ENCODE measurements around the gene RALGPS1.

The RALGPS1 gene

DNA sequence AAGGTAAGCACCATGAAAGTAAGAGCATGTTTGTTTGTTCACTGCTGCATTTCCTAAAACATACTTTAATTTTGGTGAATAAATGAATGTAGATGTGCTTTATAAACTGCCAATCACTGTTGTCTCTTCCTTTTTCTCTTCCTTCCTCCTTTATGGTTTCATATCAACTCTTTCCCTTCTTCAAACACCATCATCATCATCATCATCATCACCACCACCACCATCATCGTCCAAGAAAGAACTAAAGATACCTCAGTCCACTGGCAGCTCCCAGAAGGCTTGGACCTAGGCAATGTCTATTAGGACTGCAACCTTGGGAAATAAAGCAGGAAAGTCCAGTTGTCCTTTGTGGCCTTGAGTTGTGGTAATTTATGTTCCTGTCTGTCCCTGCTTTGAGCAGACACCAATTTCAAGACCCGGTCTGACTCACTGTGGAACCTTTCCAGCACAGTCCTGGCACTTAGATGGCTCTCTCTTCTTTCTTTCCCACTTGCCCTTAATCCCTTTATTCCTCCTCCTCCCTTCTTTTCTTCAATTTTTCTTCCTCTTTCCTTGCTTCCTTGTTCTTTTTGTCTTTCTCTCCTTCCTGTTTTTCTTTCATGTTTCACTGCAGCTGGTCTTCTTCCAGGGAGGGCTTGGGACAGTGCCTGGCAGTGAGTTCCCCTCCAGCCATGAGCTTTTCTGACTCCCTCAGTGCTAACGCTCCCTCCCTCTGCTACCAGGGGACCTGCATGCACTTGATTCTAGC, 108.5 kb downstream of the RALGPS1 start:
- no peak for DNase-seq (ENCODE audit: low read depth)

DNA sequence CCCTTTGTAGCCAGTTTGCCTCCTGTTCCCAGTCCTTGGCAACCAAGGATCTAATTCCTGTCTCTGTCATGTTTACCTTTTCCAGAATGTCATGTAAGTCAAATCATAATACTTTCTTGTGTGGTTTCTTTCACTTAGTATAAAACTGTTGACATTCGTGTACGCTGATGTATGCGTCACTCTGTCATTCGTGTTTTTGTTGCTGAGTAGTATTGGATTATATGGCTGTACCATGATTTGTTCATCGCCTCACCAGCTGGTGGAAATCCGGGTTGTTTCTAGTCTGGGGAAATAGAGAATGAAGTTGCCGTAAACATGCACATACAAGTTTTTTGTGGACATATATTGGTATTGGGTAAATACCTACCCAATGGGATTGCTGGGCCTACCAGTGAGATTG, 110.5 kb downstream of the RALGPS1 start:
- DNase-seq (ENCODE audit: low read depth), result no peak

DNA sequence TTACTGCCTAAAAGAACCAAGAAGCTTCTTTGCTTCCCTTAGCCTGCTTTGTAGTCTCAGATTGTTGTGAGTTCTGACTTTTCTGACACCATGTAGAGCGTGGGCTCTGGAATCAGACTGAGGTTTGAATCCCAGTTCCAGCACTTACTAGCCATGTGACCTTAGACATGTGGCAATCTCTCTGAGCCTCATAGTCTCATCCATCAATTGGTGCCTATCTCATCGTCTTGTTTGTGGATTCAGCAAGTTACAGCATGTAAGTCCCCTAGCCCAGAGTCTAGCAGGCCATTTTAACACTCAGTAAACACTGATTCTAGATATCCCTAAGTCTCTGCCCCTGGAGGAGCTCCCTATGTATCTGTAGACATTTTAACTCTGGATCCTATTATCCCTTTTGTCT, 113.1 kb downstream of the RALGPS1 start:
- no peak for DNase-seq (ENCODE audit: low read depth)

DNA sequence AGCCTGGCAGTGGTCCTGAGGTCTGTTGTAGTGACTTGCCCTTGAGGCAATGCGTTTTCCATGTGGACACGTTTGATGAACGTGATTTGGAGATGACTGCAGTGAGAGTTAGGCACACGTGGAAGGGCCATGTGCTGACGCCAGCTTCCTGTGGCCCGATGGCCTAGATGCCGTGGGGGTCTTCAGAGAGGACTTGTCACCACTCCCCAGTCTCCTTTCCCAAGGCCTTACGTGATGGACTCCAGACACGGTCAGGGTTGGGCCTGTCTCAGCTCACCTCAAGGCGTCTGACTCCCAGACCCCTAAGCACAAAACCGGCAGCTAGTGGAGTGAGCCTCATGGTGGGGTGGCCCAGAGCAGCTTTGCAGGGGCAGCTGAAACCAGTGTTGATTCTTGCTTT, 115.0 kb downstream of the RALGPS1 start:
- DNase-seq (ENCODE audit: low read depth), result no peak

DNA sequence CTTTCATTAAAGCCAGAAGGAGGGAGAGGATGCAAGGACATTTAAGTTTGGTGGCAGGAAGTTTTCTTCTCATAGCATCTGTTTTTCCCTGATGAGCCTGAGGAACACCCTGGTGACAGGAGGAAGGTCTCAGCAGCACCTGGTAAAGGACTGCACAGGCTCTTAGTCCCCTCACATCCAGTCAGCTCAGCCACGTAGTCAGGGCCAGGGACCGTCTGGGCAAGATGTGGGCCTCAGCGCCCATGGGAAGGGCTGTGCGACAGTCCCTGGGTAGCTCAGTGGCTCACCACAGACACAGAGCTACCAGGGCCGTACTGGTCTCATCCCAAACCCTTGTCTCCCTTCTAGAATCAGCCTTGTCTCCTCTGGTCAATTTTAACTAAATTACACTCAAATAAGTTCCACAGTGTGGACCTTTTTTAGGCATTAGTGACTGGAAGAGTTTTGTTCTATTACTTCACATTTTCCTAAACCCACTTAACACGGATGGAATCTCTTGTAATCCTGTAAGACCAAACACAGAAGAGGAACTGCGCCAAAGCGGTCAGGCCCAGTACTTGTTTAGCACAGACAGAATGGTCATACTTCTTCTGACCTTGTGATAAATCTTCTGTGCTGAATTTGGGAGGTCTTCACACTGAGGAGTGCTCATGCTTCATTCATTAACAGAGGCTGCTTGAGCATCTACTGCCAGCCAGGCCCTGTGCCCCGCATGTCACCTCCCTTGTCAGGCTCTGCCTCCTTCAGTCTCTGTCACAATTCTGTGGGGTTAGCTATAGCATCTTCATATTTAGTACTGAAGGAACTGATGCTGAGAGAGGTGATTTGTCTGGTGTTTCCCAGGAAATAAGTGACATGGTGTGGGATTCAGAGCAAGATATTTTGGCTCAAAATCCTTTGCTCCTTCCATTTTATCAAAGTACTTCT, 116.5 kb downstream of the RALGPS1 start:
- DNase-seq (ENCODE audit: low read depth), result no peak

DNA sequence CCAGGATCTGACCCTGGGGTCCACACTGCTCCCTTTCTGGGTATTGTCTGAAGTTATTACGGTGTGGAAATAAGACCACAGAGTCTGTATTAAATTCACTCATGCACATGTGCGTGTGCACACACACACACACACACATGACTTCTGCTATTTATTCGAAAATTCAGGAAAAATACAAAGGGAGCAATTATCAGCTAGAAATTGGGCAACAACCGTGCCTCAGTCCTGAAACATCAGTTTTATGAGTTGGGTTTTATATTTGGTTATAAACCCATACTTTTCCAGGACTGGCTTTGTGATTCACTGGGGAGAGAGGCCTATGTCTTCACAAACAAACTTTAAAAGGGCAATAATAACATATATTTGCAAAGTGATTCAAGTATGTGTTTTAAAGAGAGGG, 117.7 kb downstream of the RALGPS1 start:
- DNase-seq (ENCODE audit: low read depth), result no peak

DNA sequence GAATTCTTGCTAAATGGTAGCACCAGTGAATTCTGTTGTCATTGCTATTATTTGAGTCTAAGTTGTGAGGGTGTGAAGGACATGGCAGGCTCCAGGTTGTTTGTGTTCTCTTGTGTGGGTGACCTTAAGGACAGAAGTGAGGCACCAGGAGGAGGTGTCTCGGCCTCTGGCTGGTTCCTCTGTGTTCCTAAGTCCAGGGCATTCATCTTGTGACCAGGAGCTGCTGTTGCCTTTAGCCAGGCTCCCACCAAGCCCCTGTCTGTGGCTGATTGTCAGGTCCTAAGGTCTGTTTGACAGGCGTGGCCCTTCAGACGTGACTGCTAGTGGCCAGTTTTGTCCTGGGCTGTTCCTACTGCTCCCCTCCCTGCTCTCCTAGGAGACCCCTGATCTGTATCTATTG, 118.5 kb downstream of the RALGPS1 start:
- DNase-seq (ENCODE audit: low read depth), result no peak

DNA sequence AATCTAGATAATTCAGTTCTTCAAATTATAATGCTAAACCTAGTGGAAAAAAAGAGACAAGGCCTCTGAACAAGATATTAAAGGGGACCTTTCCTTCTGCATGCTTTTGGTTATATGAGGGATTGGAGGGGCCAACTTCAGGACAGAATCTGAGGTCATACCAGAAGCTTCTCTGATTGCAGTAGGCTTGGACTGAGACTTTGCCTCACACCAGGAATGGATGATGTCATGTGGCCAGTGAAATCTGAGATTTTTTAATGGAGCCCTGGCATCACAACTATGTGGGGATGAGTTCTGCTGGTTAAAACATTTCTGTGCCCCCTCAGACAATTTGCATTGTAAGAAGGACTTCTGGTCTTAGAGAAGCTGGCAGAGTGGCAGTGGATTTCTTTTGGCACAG, 119.2 kb downstream of the RALGPS1 start:
- DNase-seq (ENCODE audit: low read depth), result no peak

DNA sequence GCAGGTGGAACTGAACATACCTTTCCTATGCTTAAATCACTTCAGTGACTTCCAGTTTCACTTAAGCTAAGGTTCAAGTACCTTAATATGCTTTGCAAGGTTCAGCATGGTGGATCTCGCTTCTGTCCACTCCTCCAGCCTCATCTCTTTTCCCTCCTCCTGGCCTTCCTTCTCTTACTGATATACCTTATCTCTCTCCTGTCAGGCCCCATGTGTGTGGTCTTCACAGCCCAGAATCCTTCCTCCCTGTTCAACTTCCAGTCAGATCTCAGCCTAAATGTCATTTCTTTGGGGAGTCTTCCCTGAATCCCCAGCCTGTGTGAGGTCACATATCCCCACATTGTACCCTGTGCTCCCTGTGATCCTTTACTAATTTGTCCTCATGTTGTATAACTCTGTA, 120.1 kb downstream of the RALGPS1 start:
- no peak for DNase-seq (ENCODE audit: low read depth)

DNA sequence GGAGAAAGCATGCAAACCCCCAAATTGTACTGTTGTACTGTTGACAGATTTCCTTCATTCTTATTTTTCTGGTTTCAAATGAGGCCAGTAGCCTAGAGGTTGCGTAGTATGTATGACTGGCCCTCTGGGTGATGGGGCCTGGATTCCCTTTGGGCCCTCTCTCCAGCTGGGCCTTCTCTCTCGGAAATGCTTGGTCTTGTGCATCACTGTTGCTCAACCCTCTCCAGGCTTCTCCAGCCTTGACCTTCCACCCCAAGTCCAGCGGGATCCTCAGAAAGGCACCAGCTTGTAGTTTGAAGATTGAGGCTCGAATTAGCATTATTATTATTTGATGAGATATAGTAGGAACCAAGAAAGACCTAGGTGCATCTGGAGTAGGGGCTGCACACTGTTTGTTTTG, 120.8 kb downstream of the RALGPS1 start:
- DNase-seq (ENCODE audit: low read depth), result no peak

DNA sequence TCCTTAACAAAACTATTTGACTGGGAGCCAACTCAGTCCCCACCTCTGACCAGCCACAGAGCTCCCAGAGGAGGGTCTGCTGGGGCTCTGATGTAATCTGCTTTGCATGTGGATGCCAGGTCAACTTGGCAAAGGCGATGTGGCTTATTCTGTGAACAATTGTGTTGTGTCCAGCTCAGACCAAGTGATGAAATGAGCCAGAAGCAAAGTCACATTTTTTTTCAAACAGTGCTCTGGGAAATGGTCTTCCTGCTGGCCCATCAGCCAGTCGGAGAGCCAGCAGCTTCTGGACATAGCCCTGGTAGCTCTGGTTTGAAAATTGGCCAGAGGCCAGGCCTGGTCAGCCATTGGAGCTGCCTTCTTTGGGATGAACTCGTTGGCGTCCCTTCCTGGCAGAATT, 121.4 kb downstream of the RALGPS1 start:
- DNase-seq (ENCODE audit: low read depth), result no peak

DNA sequence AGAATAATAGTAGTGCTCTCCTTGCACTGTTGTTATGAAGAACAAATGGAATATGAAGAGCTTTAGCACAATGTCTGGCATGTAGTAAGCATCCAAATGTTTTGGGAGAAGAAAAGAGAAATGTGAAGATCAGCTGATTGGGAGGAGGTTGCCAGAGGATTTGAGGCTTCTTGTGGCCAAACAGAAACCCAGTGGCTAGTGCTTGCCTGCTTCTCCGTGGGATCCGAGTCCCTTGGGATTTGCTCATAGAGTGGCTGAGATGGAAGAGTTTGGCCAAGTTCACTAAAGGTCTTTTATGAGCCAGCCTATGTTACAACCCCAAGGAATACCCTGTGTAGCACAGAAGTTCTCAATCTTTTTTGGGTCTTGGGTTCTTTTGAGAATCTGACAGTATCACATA, 121.9 kb downstream of the RALGPS1 start:
- no peak for DNase-seq (ENCODE audit: low read depth)

DNA sequence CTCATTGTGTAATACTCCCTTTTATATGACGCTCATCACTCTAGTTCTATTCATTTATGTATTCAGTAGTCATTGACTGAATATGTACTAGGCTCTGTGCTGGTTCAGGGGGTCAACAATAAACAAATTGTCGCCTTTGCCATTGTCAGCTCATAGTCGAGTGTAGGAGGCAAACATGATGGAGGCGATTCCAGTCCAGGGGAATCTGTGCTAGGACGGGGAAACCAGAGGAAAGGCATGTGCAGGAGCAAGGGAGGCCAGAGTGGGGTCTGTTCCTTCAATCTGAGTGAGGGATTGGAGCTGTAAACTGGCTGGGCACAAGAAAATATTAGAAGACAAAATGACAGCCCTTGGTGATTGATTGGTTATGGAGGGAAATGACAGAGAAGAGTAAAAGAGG, 123.9 kb downstream of the RALGPS1 start:
- DNase-seq (ENCODE audit: low read depth), result no peak

DNA sequence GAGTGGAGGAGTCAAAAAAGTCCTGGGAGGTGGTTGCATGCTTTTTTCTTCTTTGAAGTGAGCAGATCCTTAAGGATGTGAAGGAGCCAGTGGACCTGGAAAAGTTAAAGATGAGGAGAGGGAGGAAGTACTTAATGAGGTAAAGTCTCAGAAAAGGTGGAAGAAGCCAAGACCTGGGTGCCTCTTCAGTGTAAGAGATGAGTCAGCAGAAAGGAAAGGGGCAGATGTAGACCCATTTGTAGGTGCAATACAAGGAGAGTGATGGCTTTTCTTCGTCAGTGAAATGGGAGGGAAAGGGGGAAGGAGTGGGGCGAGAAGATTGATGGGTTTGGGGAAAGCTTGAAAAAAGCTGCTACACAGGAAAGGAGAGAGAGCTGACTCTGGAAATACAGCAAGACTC, 124.9 kb downstream of the RALGPS1 start:
- DNase-seq (ENCODE audit: low read depth), result no peak

DNA sequence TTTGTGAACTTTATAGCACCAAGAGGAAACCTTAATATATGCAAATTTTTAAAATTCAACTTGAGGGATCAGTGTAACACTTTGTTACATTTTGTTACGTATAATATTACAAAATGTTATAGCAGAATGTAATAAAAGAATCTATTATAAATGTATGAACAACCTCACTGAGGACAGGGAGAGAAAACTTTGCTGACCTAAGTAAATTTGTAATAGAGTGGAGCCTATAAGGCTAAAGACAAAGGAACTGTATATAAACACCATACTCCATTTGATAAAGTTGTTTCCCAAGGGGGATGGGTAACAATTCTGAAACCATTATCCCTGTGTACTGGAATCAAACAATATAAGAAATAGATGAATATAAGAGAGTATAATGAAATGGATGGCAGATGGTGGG, 130.6 kb downstream of the RALGPS1 start:
- no peak for DNase-seq (ENCODE audit: low read depth)

DNA sequence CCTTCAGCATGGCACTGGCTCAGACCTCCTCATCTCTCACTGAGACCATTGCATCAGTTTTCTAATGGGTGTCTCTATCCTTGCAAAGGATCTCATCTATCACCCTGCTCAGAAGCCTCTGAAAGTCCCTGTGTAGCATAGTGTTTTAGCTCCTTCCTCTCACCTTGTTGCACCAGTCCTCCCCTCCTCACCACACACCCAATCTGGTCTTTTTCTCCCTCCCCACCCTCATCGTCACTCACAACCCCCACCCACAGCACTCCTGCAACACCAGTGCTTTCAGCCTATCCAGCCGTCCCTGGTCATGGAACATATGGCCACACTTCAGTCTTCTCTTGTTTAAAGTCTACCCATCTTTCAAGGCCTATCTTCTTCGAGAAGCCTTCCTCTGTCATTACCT, 133.4 kb downstream of the RALGPS1 start:
- no peak for DNase-seq (ENCODE audit: low read depth)

DNA sequence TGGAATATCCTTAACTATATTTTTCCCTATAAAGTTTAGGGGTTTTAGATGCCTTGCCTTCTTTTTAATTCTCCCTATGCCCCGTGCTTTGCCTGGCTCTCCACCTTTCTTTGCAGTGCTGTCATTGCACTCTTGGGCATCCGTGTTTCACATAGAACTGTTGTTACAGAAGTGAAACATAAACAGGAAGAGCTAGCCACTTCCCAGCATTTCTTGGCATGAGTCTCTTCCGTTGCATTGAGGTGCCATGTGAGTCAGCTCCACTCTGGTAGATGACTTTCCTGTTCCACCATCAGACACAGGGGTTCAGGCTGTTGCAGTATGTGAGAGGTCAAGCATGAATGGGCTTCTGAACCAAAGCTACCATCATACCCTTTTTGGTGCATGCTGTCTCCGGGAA, 134.5 kb downstream of the RALGPS1 start:
- no peak for DNase-seq (ENCODE audit: low read depth)

DNA sequence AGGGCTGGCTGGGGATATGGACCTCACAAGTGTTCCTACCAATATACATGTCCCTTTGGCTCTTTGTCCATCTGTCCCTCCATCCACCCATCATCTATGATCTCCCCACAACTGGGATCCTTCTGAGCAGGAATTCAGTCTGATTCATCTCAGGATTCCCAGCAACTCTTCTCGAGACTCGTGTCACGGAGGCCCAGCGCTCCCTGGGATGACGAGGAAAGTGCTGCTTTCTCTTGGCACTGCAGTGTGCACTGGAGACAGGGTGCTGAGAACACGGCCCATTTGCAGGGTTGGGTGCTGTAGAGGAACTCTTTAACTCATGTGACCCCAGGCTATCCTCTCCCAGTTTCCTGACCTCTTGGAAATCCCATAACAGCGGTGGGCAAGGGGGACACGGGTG, 135.0 kb downstream of the RALGPS1 start:
- no peak for DNase-seq (ENCODE audit: low read depth)

DNA sequence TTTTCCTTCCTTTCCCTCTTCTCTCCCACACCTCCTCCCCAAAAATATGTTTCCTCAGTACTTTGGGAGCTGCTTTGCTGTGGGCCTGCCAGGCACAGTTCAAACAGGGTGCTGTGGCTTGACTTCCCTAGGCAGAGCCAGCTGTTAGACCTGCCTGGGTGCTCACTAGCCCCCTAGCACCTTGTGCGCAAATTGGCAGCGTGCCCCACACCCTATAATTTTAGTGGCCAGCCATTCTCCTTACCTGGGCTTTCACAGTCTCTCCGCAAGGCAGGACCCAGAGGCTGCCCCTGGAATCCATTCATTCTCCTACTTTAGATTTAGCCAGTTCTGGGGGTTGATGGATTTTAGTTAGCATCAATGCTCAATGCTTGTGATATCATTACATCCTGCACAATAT, 135.6 kb downstream of the RALGPS1 start:
- no peak for DNase-seq (ENCODE audit: low read depth)

DNA sequence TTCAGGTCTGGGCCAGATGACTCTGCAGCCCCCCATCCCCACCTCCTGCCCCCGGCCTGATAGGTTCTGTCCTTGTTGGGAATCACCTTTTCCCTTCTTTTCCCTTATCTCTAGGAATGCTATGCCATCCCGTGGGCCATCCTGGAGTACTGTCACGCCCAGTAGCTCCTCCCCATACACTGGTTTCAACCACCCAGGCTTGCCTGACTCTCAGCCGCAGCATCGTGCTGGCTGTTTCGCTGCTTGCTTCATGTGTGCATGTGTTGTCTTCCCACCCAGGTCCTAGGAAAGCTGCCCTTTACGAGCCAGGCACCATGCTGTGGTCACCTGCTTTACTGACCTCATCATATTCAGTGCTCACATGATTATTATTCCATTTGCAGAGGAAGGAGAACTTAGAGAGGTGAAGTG, 136.0 kb downstream of the RALGPS1 start:
- no peak for DNase-seq (ENCODE audit: low read depth)

DNA sequence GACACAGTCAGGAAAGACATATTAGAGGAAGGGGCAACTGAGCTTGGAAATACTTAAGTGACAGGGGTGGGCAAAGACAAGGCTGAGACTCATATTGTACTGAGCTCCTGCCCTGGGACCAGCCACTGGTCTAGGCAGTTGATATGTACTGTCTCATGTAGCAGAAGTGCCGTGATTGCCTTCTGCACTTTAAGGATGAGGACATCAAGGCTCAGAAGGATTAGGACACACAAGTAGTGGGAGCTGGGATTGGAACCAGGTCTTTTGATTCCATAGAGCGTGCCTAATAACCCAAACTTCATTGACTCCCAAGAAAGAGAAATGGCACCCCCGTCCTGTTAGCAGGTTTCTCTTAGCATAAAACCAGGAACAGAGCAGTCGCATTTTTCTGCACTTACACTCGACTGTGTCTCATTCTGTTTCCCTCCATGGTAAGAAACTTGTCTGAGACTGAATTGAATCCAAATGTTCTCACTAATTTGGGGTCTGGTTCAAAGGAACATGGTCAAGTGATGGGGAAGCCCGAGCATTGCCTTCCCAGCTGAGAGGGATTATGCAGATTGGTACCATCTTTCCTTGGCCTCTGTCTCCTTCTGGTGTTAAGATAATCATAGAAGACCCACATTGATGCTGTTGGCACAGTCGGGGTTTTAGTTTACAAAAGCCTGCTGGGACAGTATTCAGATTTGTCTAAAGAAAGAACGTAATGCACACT, 137.5 kb downstream of the RALGPS1 start:
- DNase-seq (ENCODE audit: low read depth), result no peak

DNA sequence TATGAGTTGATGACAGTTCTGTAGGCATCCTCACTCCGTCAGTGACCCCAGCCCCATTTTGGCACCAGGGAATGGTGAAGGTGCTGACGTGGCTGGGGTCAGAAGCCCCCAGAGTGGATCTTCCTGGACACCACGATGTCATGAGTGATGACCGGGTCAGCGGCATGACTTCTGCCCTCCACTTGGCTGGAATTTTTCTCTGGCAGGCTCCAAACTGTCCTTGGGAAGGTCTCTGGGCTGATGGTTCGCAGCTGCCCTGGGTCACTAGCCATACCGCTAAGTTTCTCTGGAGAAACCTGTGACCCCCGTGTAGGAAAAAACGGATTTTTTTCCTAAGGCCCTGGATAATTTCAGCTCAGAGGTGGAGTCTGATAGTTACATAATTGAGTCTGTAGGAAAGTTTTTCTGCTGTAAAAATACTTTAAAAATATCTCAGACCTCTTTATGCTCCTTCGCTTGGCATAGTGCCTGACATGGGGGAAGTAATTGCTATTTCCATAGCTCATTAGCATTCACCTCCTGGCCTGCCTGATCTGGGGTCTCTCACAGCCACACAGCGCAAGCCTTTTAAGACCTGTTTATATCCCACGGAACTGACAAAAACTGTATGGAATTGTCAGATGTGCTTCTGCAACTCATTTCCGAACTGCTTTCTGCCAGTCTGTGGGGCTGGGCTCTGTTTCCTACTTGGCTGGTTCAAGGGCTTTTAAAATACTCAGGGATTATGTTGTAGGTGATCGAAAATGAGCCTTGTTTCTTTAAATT, 138.7 kb downstream of the RALGPS1 start:
- no peak for DNase-seq (ENCODE audit: low read depth)

Measured in stimulated activated CD8-positive, alpha-beta memory T cell treated with anti-CD3 and anti-CD28 coated beads, Interleukin-4, amount 100 ng/mL, for 24 hours (primary cell).